Right lobe of liver (tissue), 4 donors: ENCODE data around the gene PRR4.

Experiments used
- CTCF ChIP-seq, 4 donors: fragments of 200-600 bp in 3 of 4; fragments of 450-650 bp in 1 of 4; IDR thresholded peaks; one replicate each; pipeline versions ENCODE4 v1.5.1 to v1.8.0; 2016 to 2022; ENCODE audit warnings: antibody characterized with exemption in 4 of 4, mild to moderate bottlenecking in 2 of 4
- POLR2A ChIP-seq: fragments of 450-650 bp; IDR thresholded peaks from one replicate; pipeline ENCODE4 v1.6.1; 2017; ENCODE audit warnings: antibody characterized with exemption, mild to moderate bottlenecking
- donor health status: DM: no; HTN: no; CAD: no.
- donor health status: DM: no; HTN: no; CAD: no.
- donor health status: DM: no; HTN: yes; CAD: no.

GRCh38 chr12:10811883-10812536, 37.3 kb downstream of the PRR4 start:
- TF ChIP-seq CTCF (IDR thresholded peaks at IDR 0.05) (no peak), POLR2A (no peak)
